Heart right ventricle (tissue), 16 donors: ENCODE results near the gene CSNK2A2. TPM values are rescaled to one million over a fixed set of nuclear protein-coding genes. Genes with fewer than 3 reads are reported as not detected.

Experiments
- ATAC-seq, 8 donors: fragments of 200-7000 bp; cut with Tn5 transposase; one replicate each; pipeline ENCODE4 v1.9.1; 2020; ENCODE audit warnings: mild to moderate bottlenecking in 8 of 8, moderate library complexity in 8 of 8, moderate number of reproducible peaks in 1 of 8
- DNase-seq, 2 donors: peaks; one replicate each; pipeline ENCODE4 v3.0.0-alpha.2; 2020
- H3K27ac ChIP-seq, 10 donors: fragments of 200-600 bp; sonication (generic) in 2 of 10; one replicate each; pipeline versions ENCODE4 v1.5.0 to v1.8.0; 2020 to 2022; ENCODE audit warnings: mild to moderate bottlenecking in 3 of 10
- H3K27me3 ChIP-seq, 7 donors: fragments of 200-600 bp; one replicate each; pipeline ENCODE4 v1.8.0; 2021 to 2022; ENCODE audit warnings: mild to moderate bottlenecking in 2 of 7
- H3K36me3 ChIP-seq, 9 donors: fragments of 200-600 bp; sonication (generic) in 1 of 9; one replicate each; pipeline versions ENCODE4 v1.5.0 to v1.8.0; 2020 to 2022; ENCODE audit warnings: mild to moderate bottlenecking in 2 of 9
- H3K4me1 ChIP-seq, 9 donors: fragments of 200-600 bp; sonication (generic) in 1 of 9; one replicate each; pipeline versions ENCODE4 v1.5.0 to v1.8.0; 2020 to 2022; ENCODE audit warnings: mild to moderate bottlenecking in 4 of 9
- H3K4me3 ChIP-seq, 10 donors: fragments of 200-600 bp; sonication (generic) in 2 of 10; one replicate each; pipeline versions ENCODE4 v1.5.0 to v1.8.0; 2020 to 2022; ENCODE audit warnings: mild to moderate bottlenecking in 7 of 10, moderate library complexity in 2 of 10
- H3K9me3 ChIP-seq, 11 donors: fragments of 200-600 bp in 10 of 11; sonication (generic) in 2 of 11; one replicate each; pipeline versions ENCODE4 v1.5.0 to v1.8.0; 2013 to 2022; ENCODE audit warnings: mild to moderate bottlenecking in 2 of 11, control low read depth in 1 of 11, moderate library complexity in 1 of 11
- WGBS, 2 donors: extraction: QIAGEN DNeasy Blood & Tissue Kit; methylation state at CpG; one replicate each; pipeline ENCODE4 v1.1.7; 2013; ENCODE audit warnings: inconsistent platforms in 1 of 2; 5-methylcytosine and 5-hydroxymethylcytosine counted together
- intact Hi-C, 10 donors: fragments of 100-400 bp; cut with DNase I; formaldehyde crosslinking; loops; one replicate each; pipeline versions ENCODE4 v1.11.1 to v1.14.2; 2022
- polyA plus RNA-seq, 2 donors: library from polyadenylated mRNA; stranded (reverse); fragments of 200-250 nt; gene quantifications; one replicate each; pipeline ENCODE4 v1.2.3, GENCODE V29; 2013
- total RNA-seq, 10 donors: library from RNA; stranded (reverse); fragmentation: NEBNext Ultra II Directional in 3 of 10; extraction: Animal tissue kit (Norgen Biotek cat#: 25700) in 3 of 10; gene quantifications; one replicate each; pipeline versions ENCODE4 v1.2.1 to v1.2.4, GENCODE V29; 2021 to 2023
- TF ChIP-seq, protein P1 (sequence below), 9 donors: fragments of 200-600 bp; sonication (generic) in 2 of 9; IDR thresholded peaks; one replicate each; pipeline versions ENCODE4 v1.5.0 to v1.8.0; 2021 to 2022; ENCODE audit warnings: antibody characterized with exemption in 9 of 9, mild to moderate bottlenecking in 5 of 9, moderate library complexity in 1 of 9
- donor health status: Arrhythmogenic right ventricular cardiomyopathy.
- donor health status: ischemic (EF 13 %, LVEDD 7.1; RV severe dilation, severe dysfunction).
- donor health status: healthy with polysubstance abuse.
- donor health status: DM: no; HTN: yes; CAD: no.
- donor health status: DM: no; HTN: no; CAD: no.
- donor health status: ischemic (EF 25% LVEDD 6.9; RV normal size, moderate dysfunction).
- donor health status: ischemic (EF 25% LVEDD 5.7; RV mildly dilated, moderate dysfunction).
- donor health status: healthy.
- donor health status: DM: yes; HTN: yes; CAD: no.
- donor health status: Ischemic cardiomyopathy.
- donor health status: ischemic (EF 35%, LVEDD 5.7; RV mildly dilated, moderate dysfunction).
- donor health status: nonischemic (EF 11% LVEDD 7.7; RV severe dilation, severe dysfunction).
- donor health status: DM: yes; HTN: yes; CAD: no.
- donor health status: PGD.
- donor health status: ischemic (EF 29% LVEDD 5.4; RV normal size, mild dysfunction).
- donor health status: nonischemic (EF 23%, LVEDD 6.1; RV moderate dilation, normal function).

CSNK2A2 gene
- total and polyA plus RNA-seq, 12 donors: 20.9 to 48.3 (median 35.2) TPM

DNA sequence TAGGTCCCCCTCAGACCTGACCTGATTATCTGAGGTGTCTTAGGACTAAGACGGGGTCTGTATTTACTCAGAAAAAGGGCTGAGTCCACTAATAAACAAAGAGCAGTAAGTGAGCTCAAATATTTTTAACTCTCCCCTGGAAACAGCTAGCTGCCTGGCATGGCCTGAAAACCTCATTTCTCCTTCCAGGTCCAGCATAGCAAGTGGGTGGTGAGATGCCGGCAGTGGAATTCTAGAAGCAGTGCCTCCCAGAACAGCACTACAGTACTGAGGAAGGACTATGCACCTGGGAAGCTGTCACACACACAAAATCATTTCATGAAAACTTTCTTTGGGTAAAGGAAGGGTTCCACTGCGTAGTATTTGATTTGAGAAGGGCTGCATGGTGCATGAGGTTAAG, 39.2 kb downstream of the CSNK2A2 start:
- intact Hi-C loops: no loop called here
- DNase-seq (no peak), ATAC-seq (peak in 1 of 8 donors; percentile 9)
- no peaks in the 10 kb centered on the region for H3K4me1 ChIP-seq
- H3K27ac ChIP-seq: no peak overlapping the region
- peaks cover 0 to 74% (median 33%) of the 10 kb centered on the region in 9 donors for H3K36me3 ChIP-seq
- TF ChIP-seq, protein P1, sequence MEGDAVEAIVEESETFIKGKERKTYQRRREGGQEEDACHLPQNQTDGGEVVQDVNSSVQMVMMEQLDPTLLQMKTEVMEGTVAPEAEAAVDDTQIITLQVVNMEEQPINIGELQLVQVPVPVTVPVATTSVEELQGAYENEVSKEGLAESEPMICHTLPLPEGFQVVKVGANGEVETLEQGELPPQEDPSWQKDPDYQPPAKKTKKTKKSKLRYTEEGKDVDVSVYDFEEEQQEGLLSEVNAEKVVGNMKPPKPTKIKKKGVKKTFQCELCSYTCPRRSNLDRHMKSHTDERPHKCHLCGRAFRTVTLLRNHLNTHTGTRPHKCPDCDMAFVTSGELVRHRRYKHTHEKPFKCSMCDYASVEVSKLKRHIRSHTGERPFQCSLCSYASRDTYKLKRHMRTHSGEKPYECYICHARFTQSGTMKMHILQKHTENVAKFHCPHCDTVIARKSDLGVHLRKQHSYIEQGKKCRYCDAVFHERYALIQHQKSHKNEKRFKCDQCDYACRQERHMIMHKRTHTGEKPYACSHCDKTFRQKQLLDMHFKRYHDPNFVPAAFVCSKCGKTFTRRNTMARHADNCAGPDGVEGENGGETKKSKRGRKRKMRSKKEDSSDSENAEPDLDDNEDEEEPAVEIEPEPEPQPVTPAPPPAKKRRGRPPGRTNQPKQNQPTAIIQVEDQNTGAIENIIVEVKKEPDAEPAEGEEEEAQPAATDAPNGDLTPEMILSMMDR (IDR thresholded peaks at IDR 0.05): no peak
- no peaks in the 10 kb centered on the region for H3K27me3 ChIP-seq
- no peak overlapping the region for H3K4me3 ChIP-seq
- WGBS, 2 donors: 93 to 95% methylated on average over 3 of the region's 3 CpGs
- no peaks in the 10 kb centered on the region for H3K9me3 ChIP-seq

DNA sequence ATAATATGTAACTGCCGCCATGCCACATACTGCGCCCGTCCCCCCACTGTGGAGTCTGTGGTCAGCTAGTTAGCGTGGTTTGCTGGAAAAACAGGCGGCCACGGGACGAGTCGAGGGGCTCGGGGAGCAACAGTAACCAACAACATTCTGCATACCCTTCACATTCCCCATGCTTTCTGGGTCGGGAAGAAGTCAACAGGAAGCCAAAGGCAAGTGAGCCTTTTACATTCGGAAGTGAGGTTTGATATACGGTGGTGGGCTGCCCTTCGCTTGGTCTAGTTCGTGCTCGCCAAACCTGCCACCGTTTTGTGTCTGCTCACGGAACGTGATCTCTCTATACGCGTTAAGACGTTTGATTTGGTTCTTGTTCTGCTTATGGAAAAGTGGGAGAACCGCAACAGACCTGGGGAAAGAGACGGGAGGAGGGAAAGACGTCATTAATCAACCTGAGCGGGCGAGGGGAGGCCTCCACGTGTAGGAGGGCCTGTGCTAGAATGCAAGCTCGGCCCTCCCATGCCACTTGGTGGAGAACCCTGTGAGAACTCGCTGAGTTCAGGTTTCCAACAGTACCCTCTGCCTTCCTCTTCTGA, 39.9 kb downstream of the CSNK2A2 start:
- intact Hi-C loops: no loop called here
- Histone ChIP-seq H3K27ac (no peak overlapping the region), H3K9me3 (no peaks in the 10 kb centered on the region), H3K4me3 (no peak overlapping the region), H3K36me3 (peaks cover 0 to 67% (median 29%) of the 10 kb centered on the region in 9 donors), H3K27me3 (no peaks in the 10 kb centered on the region), H3K4me1 (no peaks in the 10 kb centered on the region)
- no peak for ATAC-seq
- TF ChIP-seq, protein P1 (IDR thresholded peaks at IDR 0.05): no peak
- no peak for DNase-seq
- WGBS, 2 donors: 87 to 88% methylated on average over 29 of the region's 29 CpGs

DNA sequence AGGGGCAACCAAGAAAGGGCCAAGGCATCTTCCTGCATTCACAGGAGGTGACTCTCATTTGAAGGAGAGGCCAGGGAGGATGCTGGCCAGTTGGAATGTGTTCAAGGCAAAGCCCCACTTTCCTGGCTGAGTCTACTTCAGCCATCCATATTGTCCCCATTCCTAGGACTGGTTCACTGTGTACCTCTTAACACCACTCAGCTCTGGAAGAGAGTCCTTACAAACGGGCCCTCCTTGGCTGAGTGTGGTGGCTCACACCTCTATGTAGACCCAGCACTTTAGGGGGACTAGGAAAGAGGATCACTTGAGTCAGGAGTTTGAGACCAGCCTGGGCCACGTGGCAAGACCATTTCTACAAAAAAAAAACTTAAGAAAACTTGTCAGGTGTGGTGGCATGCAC, 40.7 kb downstream of the CSNK2A2 start:
- intact Hi-C loops: no loop called here
- H3K9me3 ChIP-seq: no peaks in the 10 kb centered on the region
- ATAC-seq (peak in 1 of 8 donors; percentile 49), DNase-seq (no peak)
- 85 to 94% methylated on average over 2 of the region's 2 CpGs for WGBS, 2 donors
- TF ChIP-seq, protein P1 (IDR thresholded peaks at IDR 0.05): no peak
- H3K4me3 ChIP-seq: no peak overlapping the region
- H3K27me3 ChIP-seq: no peaks in the 10 kb centered on the region
- no peak overlapping the region for H3K27ac ChIP-seq
- peaks cover 0 to 59% (median 22%) of the 10 kb centered on the region in 9 donors for H3K36me3 ChIP-seq
- no peaks in the 10 kb centered on the region for H3K4me1 ChIP-seq

DNA sequence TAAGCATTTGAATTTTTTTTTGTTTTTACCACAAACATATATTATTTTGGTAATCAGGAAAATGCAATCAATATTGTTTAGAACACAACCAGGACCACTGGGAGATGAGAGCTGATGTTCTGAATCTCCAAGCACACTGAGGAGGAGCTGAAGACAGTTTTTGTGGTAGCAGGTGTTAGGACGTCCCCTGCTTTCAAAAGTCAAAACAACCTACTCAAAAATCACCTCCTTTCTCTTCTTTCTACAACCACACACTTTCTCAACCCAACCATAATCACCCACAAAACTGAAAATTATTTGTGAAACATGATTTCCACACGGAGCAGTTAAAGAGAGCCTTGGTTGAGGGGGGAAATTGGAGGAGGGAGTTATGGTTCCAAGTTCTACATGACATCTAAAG, 42.1 kb downstream of the CSNK2A2 start:
- Histone ChIP-seq H3K36me3 (peaks cover 0 to 46% (median 9%) of the 10 kb centered on the region in 9 donors), H3K9me3 (no peaks in the 10 kb centered on the region), H3K4me1 (no peaks in the 10 kb centered on the region), H3K27ac (no peak overlapping the region), H3K4me3 (no peak overlapping the region), H3K27me3 (no peaks in the 10 kb centered on the region)
- DNase-seq (no peak), ATAC-seq (no peak)
- TF ChIP-seq, protein P1 (IDR thresholded peaks at IDR 0.05): no peak
- intact Hi-C loops: no loop called here
- 66 to 70% methylated on average over 2 of the region's 2 CpGs for WGBS, 2 donors
